H1 (cell line): ENCODE data around the gene VMP1.
"Not testable (repeated sequence)": the region's sequence is repeated elsewhere in the genome, so short reads cannot be mapped to it uniquely, and the experiment has no call there.

Source experiments
- CEBPB ChIP-seq: IDR thresholded peaks from 2 replicates; pipeline ENCODE4 v1.6.1; 2012; ENCODE audit warnings: low read depth, low read length
- CREB1 ChIP-seq: IDR thresholded peaks from 2 replicates; pipeline ENCODE4 v1.6.1; 2012; ENCODE audit warnings: inconsistent platforms
- EP300 ChIP-seq, 2 experiments: IDR thresholded peaks; 1 replicate in 1 of 2; 2 replicates in 1 of 2; pipeline ENCODE4 v1.6.1; 2011 to 2012; ENCODE audit warnings: low read depth in 2 of 2, low read length in 2 of 2, mild to moderate bottlenecking in 2 of 2, borderline replicate concordance in 1 of 2, inconsistent platforms in 1 of 2, moderate library complexity in 1 of 2
- GTF2F1 ChIP-seq: IDR thresholded peaks from 2 replicates; pipeline ENCODE4 v1.6.1; 2012; ENCODE audit warnings: low read depth, low read length, improper control_type of control experiment, borderline replicate concordance
- SAP30 ChIP-seq: fragments of 300-600 bp; sonication (generic); IDR thresholded peaks from 2 replicates; pipeline ENCODE4 v1.7.1; 2012; ENCODE audit warnings: low read length, moderate library complexity, mild to moderate bottlenecking, inconsistent platforms; ENCODE audit not compliant: insufficient read depth, insufficient replicate concordance
- TF ChIP-seq, protein P1 (sequence below): IDR thresholded peaks from 2 replicates; pipeline ENCODE4 v1.6.1; 2012; ENCODE audit warnings: inconsistent platforms
- TF ChIP-seq, protein P2 (sequence below), 3 experiments: IDR thresholded peaks; 1 replicate in 2 of 3; 2 replicates in 1 of 3; pipeline versions ENCODE4 v1.5.1 to v1.6.1; 2011; ENCODE audit warnings: low read length in 3 of 3, mild to moderate bottlenecking in 3 of 3, inconsistent platforms in 2 of 3, low read depth in 1 of 3, moderate library complexity in 1 of 3; ENCODE audit not compliant: insufficient read depth in 1 of 3; ENCODE audit errors: control extremely low read depth in 1 of 3

GRCh38 chr17:59850311-59850710 lies 142.9 kb downstream of the VMP1 start:
- TF ChIP-seq EP300 (IDR thresholded peaks at IDR 0.05; ENCODE audit: borderline replicate concordance in 1 of 2, low read depth in 2 of 2, low read length in 2 of 2); CEBPB; SAP30; GTF2F1; CREB1: not testable (repeated sequence)
- TF ChIP-seq, protein P1, sequence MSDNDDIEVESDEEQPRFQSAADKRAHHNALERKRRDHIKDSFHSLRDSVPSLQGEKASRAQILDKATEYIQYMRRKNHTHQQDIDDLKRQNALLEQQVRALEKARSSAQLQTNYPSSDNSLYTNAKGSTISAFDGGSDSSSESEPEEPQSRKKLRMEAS, result not testable (repeated sequence)
- TF ChIP-seq, protein P2, sequence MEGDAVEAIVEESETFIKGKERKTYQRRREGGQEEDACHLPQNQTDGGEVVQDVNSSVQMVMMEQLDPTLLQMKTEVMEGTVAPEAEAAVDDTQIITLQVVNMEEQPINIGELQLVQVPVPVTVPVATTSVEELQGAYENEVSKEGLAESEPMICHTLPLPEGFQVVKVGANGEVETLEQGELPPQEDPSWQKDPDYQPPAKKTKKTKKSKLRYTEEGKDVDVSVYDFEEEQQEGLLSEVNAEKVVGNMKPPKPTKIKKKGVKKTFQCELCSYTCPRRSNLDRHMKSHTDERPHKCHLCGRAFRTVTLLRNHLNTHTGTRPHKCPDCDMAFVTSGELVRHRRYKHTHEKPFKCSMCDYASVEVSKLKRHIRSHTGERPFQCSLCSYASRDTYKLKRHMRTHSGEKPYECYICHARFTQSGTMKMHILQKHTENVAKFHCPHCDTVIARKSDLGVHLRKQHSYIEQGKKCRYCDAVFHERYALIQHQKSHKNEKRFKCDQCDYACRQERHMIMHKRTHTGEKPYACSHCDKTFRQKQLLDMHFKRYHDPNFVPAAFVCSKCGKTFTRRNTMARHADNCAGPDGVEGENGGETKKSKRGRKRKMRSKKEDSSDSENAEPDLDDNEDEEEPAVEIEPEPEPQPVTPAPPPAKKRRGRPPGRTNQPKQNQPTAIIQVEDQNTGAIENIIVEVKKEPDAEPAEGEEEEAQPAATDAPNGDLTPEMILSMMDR (IDR thresholded peaks at IDR 0.05; ENCODE audit: control extremely low read depth in 1 of 3, insufficient read depth in 1 of 3, low read depth in 1 of 3, low read length in 3 of 3), result not testable (repeated sequence)
